Keratinocyte (primary cell): Measurements from ENCODE around the gene RTN4R.
"Not testable (repeated sequence)": the region's sequence is repeated elsewhere in the genome, so short reads cannot be mapped to it uniquely, and the experiment has no call there.

Source experiments
- CTCF ChIP-seq, 3 experiments: IDR thresholded peaks in 1 of 3; conservative IDR thresholded peaks in 1 of 3; optimal IDR thresholded peaks in 1 of 3; 2 replicates in 2 of 3; 3 replicates in 1 of 3; pipeline versions ENCODE3 to v1.5.1; 2011; ENCODE audit warnings: low read length in 3 of 3, mild to moderate bottlenecking in 3 of 3, moderate library complexity in 2 of 3, control low read depth in 1 of 3, inconsistent platforms in 1 of 3; ENCODE audit not compliant: insufficient read depth in 2 of 3; ENCODE audit errors: extremely low read depth in 1 of 3
- EZH2 ChIP-seq: IDR thresholded peaks from one replicate; pipeline ENCODE4 v1.6.1; 2012; ENCODE audit warnings: inconsistent platforms, mild to moderate bottlenecking, low read length, moderate library complexity

GRCh38 chr22:20270190-20271113, 2.3 kb upstream of the RTN4R start:
- TF ChIP-seq CTCF (optimal IDR thresholded peaks at IDR 0.05 in 1 of 3, IDR thresholded peaks at IDR 0.05 in 1 of 3, conservative IDR thresholded peaks at IDR 0.05 in 1 of 3; ENCODE audit: extremely low read depth in 1 of 3, insufficient read depth in 2 of 3, low read length in 3 of 3); EZH2: not testable (repeated sequence)
